Erythroblast (primary cell): ENCODE data around the gene PPP1R13B.

ENCODE experiments used
- DNase-seq, 2 experiments: peaks; one replicate each; lab custom pipeline; 2025; lab: John Stamatoyannopoulos, UW
- GATA1 ChIP-seq: IDR thresholded peaks from 2 replicates; pipeline ENCODE4 v1.6.1; 2011; ENCODE audit warnings: low read depth, mild to moderate bottlenecking, control low read depth, low read length, moderate library complexity
- POLR2A ChIP-seq: IDR thresholded peaks from 2 replicates; pipeline ENCODE4 v1.6.1; 2011; ENCODE audit warnings: mild to moderate bottlenecking, low read length

PPP1R13B gene

GRCh38 chr14:103690332-103690731, 157.0 kb downstream of the PPP1R13B start:
- TF ChIP-seq GATA1 = no peak
- TF ChIP-seq POLR2A = no peak
- DNase-seq = no peak

- TF ChIP-seq GATA1 = no peak
- no peak for TF ChIP-seq POLR2A
- no peak for DNase-seq
These were observed 158.2 kb downstream of the PPP1R13B start for GRCh38 chr14:103688906-103689902.

- no peak for TF ChIP-seq GATA1
- no peak for TF ChIP-seq POLR2A
These were observed 158.9 kb downstream of the PPP1R13B start for GRCh38 chr14:103688441-103688840.

GRCh38 chr14:103687712-103688111, 159.7 kb downstream of the PPP1R13B start:
- DNase-seq = no peak
- TF ChIP-seq POLR2A (no peak), GATA1 (no peak)

More at GRCh38 chr14:103688441-103688840, 158.9 kb downstream of the PPP1R13B start:
- no peak for DNase-seq

GRCh38 chr14:103686831-103687485, 160.4 kb downstream of the PPP1R13B start:
- no peak for TF ChIP-seq GATA1
- TF ChIP-seq POLR2A = no peak
- DNase-seq = no peak

GRCh38 chr14:103685276-103686211, 161.8 kb downstream of the PPP1R13B start:
- no peak for DNase-seq
- TF ChIP-seq POLR2A = no peak
- TF ChIP-seq GATA1 = no peak

- no peak for TF ChIP-seq GATA1
- no peak for TF ChIP-seq POLR2A
- DNase-seq = no peak
These were observed 162.5 kb downstream of the PPP1R13B start for GRCh38 chr14:103684871-103685270.

- TF ChIP-seq GATA1 (no peak), POLR2A (no peak)
- no peak for DNase-seq
These were observed 162.9 kb downstream of the PPP1R13B start for GRCh38 chr14:103684471-103684870.
